ENCODE data around the gene SEC61A2.

SEC61A2 gene

GRCh38 chr10:12213621-12214020, 84.1 kb downstream of the SEC61A2 start:
- no peak for DNase-seq (ENCODE audit: low read depth in 1 of 2, low spot score in 1 of 2)
- no peak for TF ChIP-seq JUND (IDR thresholded peaks at IDR 0.05; ENCODE audit: low read depth)
- in situ Hi-C loops (cut with HindIII; ENCODE audit: low pct_unique_long_range_greater_than_20kb, low sequenced_read_pairs), result no loop called here

- TF ChIP-seq JUND (IDR thresholded peaks at IDR 0.05; ENCODE audit: low read depth), result no peak
- in situ Hi-C loops (cut with HindIII; ENCODE audit: low pct_unique_long_range_greater_than_20kb, low sequenced_read_pairs), result no loop called here
- DNase-seq (ENCODE audit: low read depth in 1 of 2, low spot score in 1 of 2), result no peak
These were observed 84.6 kb downstream of the SEC61A2 start for GRCh38 chr10:12214093-12214492.

GRCh38 chr10:12214763-12215218, 85.3 kb downstream of the SEC61A2 start:
- no peak for TF ChIP-seq JUND (IDR thresholded peaks at IDR 0.05; ENCODE audit: low read depth)
- peak in 1 of 2 experiments; percentile 70 for DNase-seq (ENCODE audit: low read depth in 1 of 2, low spot score in 1 of 2)
- in situ Hi-C loops (cut with HindIII; ENCODE audit: low pct_unique_long_range_greater_than_20kb, low sequenced_read_pairs), result no loop called here

Data from T47D (cell line).